ENCODE results near the gene PPP1R12B.

DNA sequence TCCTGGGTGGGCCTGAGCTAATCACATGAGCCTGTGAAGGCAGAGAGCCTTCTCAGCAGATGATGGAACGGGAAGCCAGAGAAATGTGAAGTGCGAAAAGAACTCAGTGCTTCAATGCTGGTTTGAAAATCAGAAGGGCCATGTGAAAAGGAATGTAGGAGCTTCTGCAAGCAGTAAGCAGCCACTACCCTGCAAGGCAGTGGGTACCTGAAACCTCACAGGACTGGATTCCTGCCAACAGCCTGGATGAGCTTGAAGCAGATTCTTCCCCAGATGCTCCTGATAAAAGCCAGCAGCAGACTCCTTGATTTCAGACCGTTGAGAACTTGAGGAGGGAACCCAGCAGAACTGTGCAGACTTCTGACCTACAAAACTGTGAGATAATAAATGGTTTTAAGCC lies 203.2 kb downstream of the PPP1R12B start:
- TF ChIP-seq, protein P1, sequence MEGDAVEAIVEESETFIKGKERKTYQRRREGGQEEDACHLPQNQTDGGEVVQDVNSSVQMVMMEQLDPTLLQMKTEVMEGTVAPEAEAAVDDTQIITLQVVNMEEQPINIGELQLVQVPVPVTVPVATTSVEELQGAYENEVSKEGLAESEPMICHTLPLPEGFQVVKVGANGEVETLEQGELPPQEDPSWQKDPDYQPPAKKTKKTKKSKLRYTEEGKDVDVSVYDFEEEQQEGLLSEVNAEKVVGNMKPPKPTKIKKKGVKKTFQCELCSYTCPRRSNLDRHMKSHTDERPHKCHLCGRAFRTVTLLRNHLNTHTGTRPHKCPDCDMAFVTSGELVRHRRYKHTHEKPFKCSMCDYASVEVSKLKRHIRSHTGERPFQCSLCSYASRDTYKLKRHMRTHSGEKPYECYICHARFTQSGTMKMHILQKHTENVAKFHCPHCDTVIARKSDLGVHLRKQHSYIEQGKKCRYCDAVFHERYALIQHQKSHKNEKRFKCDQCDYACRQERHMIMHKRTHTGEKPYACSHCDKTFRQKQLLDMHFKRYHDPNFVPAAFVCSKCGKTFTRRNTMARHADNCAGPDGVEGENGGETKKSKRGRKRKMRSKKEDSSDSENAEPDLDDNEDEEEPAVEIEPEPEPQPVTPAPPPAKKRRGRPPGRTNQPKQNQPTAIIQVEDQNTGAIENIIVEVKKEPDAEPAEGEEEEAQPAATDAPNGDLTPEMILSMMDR (conservative IDR thresholded peaks at IDR 0.05; ENCODE audit: low read depth, low read length) = no peak
- TF ChIP-seq EZH2 (IDR thresholded peaks at IDR 0.05; ENCODE audit: borderline replicate concordance, low read depth, low read length, poor library complexity, severe bottlenecking) = no peak

Data from A673 (cell line).